Uterus (tissue), 4 donors: Measurements from ENCODE around the gene PPARG. TPM values are rescaled to one million over a fixed set of nuclear protein-coding genes. Genes with fewer than 3 reads are reported as not detected.

Experiments used
- DNase-seq, 2 donors: peaks; one replicate each; pipeline ENCODE4 v3.0.0-alpha.2; 2019 to 2020
- H3K27ac ChIP-seq, 2 donors: fragments of 200-600 bp; sonication (generic); 1 replicate in 1 of 2; 2 replicates in 1 of 2; pipeline ENCODE4 v1.5.1; 2016 to 2018
- H3K27me3 ChIP-seq, 2 donors: fragments of 200-600 bp; sonication (generic); one replicate each; pipeline ENCODE4 v1.5.1; 2018 to 2019; ENCODE audit warnings: control low read depth in 1 of 2
- H3K36me3 ChIP-seq, 2 donors: fragments of 200-600 bp; sonication (generic); one replicate each; pipeline ENCODE4 v1.5.1; 2019; ENCODE audit warnings: control low read depth in 1 of 2
- H3K4me1 ChIP-seq, 2 donors: fragments of 200-600 bp; sonication (generic); one replicate each; pipeline ENCODE4 v1.5.1; 2018 to 2019; ENCODE audit warnings: control low read depth in 1 of 2
- H3K4me3 ChIP-seq, 2 donors: fragments of 200-600 bp; sonication (generic); 1 replicate in 1 of 2; 2 replicates in 1 of 2; pipeline ENCODE4 v1.5.1; 2018 to 2019; ENCODE audit warnings: mild to moderate bottlenecking in 1 of 2
- H3K9me3 ChIP-seq, 2 donors: fragments of 200-600 bp; sonication (generic); one replicate each; pipeline ENCODE4 v1.5.1; 2019; ENCODE audit warnings: control low read depth in 1 of 2
- POLR2A ChIP-seq, 2 donors: fragments of 450-650 bp; IDR thresholded peaks; one replicate each; pipeline ENCODE4 v1.6.1; 2016; ENCODE audit warnings: antibody characterized with exemption in 2 of 2, mild to moderate bottlenecking in 1 of 2, moderate library complexity in 1 of 2
- intact Hi-C: fragments of 100-400 bp; cut with DNase I; formaldehyde crosslinking; loops from one replicate; pipeline ENCODE4 v1.15.1; 2023; ENCODE audit warnings: low total_unique reads
- total RNA-seq, 4 donors: library from RNA; depleted of rRNA in 3 of 4; stranded (reverse); fragments of >200 nt in 3 of 4; gene quantifications; one replicate each; pipeline versions ENCODE4 v1.1.0 to v1.2.4, GENCODE V29; 2014 to 2023
- TF ChIP-seq, protein P1 (sequence below), 4 experiments: fragments of 200-600 bp in 2 of 4; fragments of 450-650 bp in 2 of 4; sonication (generic) in 2 of 4; IDR thresholded peaks; one replicate each; pipeline ENCODE4 v1.5.1; 2016 to 2019; ENCODE audit warnings: antibody characterized with exemption in 4 of 4, mild to moderate bottlenecking in 2 of 4, moderate library complexity in 1 of 4
- donor health status: DM: yes; HTN: yes; CAD: no.

Gene PPARG
- total RNA-seq, 4 donors from 2014 or later, result 5.1 to 29.1 (median 12.9) TPM

GRCh38 chr3:12296511-12296910 lies 7.6 kb downstream of the PPARG start:
- no peak for DNase-seq
- H3K36me3 ChIP-seq, result no peaks in the 10 kb centered on the region
- no peaks in the 10 kb centered on the region for H3K27me3 ChIP-seq
- intact Hi-C loops, result no loop called here
- TF ChIP-seq POLR2A (IDR thresholded peaks at IDR 0.05), result no peak
- TF ChIP-seq, protein P1, sequence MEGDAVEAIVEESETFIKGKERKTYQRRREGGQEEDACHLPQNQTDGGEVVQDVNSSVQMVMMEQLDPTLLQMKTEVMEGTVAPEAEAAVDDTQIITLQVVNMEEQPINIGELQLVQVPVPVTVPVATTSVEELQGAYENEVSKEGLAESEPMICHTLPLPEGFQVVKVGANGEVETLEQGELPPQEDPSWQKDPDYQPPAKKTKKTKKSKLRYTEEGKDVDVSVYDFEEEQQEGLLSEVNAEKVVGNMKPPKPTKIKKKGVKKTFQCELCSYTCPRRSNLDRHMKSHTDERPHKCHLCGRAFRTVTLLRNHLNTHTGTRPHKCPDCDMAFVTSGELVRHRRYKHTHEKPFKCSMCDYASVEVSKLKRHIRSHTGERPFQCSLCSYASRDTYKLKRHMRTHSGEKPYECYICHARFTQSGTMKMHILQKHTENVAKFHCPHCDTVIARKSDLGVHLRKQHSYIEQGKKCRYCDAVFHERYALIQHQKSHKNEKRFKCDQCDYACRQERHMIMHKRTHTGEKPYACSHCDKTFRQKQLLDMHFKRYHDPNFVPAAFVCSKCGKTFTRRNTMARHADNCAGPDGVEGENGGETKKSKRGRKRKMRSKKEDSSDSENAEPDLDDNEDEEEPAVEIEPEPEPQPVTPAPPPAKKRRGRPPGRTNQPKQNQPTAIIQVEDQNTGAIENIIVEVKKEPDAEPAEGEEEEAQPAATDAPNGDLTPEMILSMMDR (IDR thresholded peaks at IDR 0.05), result no peak
- H3K9me3 ChIP-seq, result no peaks in the 10 kb centered on the region
- no peak overlapping the region for H3K4me3 ChIP-seq
- no peaks in the 10 kb centered on the region for H3K4me1 ChIP-seq
- no peak overlapping the region for H3K27ac ChIP-seq

DNA sequence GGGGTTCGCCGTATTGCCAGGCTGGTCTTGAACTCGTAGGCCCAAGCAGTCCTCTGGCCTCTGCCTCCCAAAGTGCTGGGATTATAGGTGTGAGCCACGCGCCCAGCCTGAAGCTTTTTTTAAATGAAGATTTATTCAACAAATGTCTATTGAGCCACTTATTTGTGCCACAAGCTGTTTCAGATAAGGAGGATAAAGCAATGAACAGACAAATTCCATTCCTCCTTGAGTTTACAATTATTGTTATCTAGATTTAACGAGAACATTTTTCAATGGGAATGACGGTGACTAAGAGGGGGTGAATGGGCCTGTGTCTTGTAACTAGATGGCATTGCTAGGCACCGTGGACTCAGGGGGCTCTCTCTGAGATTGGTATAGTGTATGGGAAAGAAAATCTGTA lies 10.2 kb downstream of the PPARG start:
- TF ChIP-seq POLR2A (IDR thresholded peaks at IDR 0.05), result no peak
- TF ChIP-seq, protein P1 (IDR thresholded peaks at IDR 0.05), result no peak
- Histone ChIP-seq H3K36me3 (no peaks in the 10 kb centered on the region), H3K27ac (no peak overlapping the region), H3K4me3 (no peak overlapping the region), H3K4me1 (no peaks in the 10 kb centered on the region), H3K9me3 (no peaks in the 10 kb centered on the region), H3K27me3 (no peaks in the 10 kb centered on the region)
- no peak for DNase-seq
- intact Hi-C loops, result no loop called here

DNA sequence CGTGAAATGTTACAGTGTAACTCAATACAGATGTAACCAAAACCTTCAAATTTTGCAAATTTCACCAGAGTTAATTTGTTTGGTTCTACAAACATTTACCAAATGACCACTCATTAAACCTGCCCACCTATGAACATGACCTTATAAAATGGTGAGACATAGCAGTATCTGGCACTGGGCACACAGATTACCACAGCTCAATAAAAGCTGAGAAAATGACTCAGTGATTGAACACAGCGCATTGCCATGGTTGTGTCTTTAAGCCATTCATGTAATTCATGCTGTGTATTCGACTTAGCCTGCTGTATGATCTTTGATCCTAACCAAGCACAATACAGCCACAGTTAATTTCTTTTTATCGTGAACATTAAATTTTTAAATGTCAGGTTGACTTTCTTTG lies 11.3 kb downstream of the PPARG start:
- no peak for TF ChIP-seq POLR2A (IDR thresholded peaks at IDR 0.05)
- TF ChIP-seq, protein P1 (IDR thresholded peaks at IDR 0.05), result no peak
- no peak overlapping the region for H3K27ac ChIP-seq
- H3K27me3 ChIP-seq, result no peaks in the 10 kb centered on the region
- H3K9me3 ChIP-seq, result no peaks in the 10 kb centered on the region
- no peaks in the 10 kb centered on the region for H3K36me3 ChIP-seq
- no peak for DNase-seq
- H3K4me3 ChIP-seq, result no peak overlapping the region
- intact Hi-C loops, result no loop called here
- H3K4me1 ChIP-seq, result no peaks in the 10 kb centered on the region

GRCh38 chr3:12301031-12301430 lies 12.2 kb downstream of the PPARG start:
- intact Hi-C loops, result no loop called here
- Histone ChIP-seq H3K27me3 (no peaks in the 10 kb centered on the region), H3K36me3 (no peaks in the 10 kb centered on the region), H3K9me3 (no peaks in the 10 kb centered on the region), H3K4me1 (no peaks in the 10 kb centered on the region), H3K27ac (no peak overlapping the region), H3K4me3 (no peak overlapping the region)
- TF ChIP-seq, protein P1 (IDR thresholded peaks at IDR 0.05), result no peak
- no peak for TF ChIP-seq POLR2A (IDR thresholded peaks at IDR 0.05)
- no peak for DNase-seq

DNA sequence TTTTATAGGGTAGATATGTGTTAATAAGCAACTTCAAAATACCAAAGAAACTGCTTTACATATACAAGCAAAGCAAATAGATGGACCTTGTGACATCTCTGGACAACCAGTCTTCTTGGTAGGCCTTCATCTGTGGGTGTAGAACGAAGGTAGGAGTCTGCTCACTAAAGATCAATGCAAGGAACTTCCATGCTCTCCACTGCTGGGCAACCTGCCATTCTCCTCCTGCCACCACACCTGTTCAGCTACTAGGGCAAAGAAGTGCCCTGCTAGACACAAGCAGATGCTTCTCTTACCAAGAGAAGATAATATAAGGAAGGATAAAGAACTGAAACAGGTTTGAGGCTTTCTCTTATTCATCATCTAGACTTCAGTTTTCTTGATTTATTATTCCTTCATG lies 12.6 kb downstream of the PPARG start:
- Histone ChIP-seq H3K36me3 (no peaks in the 10 kb centered on the region), H3K27ac (no peak overlapping the region), H3K27me3 (no peaks in the 10 kb centered on the region), H3K9me3 (no peaks in the 10 kb centered on the region), H3K4me3 (no peak overlapping the region), H3K4me1 (no peaks in the 10 kb centered on the region)
- TF ChIP-seq, protein P1 (IDR thresholded peaks at IDR 0.05), result no peak
- TF ChIP-seq POLR2A (IDR thresholded peaks at IDR 0.05), result no peak
- intact Hi-C loops, result no loop called here
- DNase-seq, result no peak
